Activated T-cell treated with anti-CD3 and anti-CD28 coated beads, Interleukin-2, amount 50 U/mL, for 4 hours (primary cell): ENCODE results near the gene CCDC192. TPM values are rescaled to one million over a fixed set of nuclear protein-coding genes. Genes with fewer than 3 reads are reported as not detected.
"Not testable (repeated sequence)": the region's sequence is repeated elsewhere in the genome, so short reads cannot be mapped to it uniquely, and the experiment has no call there.

Source experiments
- ATAC-seq, 2 donors: fragments of 200-7000 bp; cut with Tn5 transposase; one replicate each; pipeline ENCODE4 v1.10.0; 2021
- DNase-seq: peaks from one replicate; pipeline ENCODE4 v3.0.0-alpha.2; 2020
- H3K27me3 Mint-ChIP-seq: one replicate; pipeline ENCODE4 v1.8.0; 2021; ENCODE audit warnings: low read depth, mixed read lengths
- H3K36me3 Mint-ChIP-seq: one replicate; pipeline ENCODE4 v1.8.0; 2022; ENCODE audit warnings: mixed read lengths; ENCODE audit not compliant: insufficient read depth
- H3K4me1 Mint-ChIP-seq: one replicate; pipeline ENCODE4 v1.8.0; 2021; ENCODE audit warnings: low read depth, mixed read lengths
- H3K4me3 Mint-ChIP-seq: one replicate; pipeline ENCODE4 v1.8.0; 2021; ENCODE audit warnings: mild to moderate bottlenecking, moderate library complexity, mixed read lengths
- H3K9me3 Mint-ChIP-seq: one replicate; pipeline ENCODE4 v1.8.0; 2021; ENCODE audit warnings: mixed read lengths
- total RNA-seq, 3 donors: library from RNA; stranded (reverse); gene quantifications; one replicate each; pipeline ENCODE4 v1.2.1, GENCODE V29; 2021

Gene CCDC192
- total RNA-seq, 3 donors from 2014 or later, result not detected

GRCh38 chr5:127684726-127685467 is 18.3 kb upstream of the CCDC192 start:
- H3K4me1 Mint-ChIP-seq, result no peaks in the 10 kb centered on the region

GRCh38 chr5:127685662-127686061 is 17.5 kb upstream of the CCDC192 start:
- H3K9me3 Mint-ChIP-seq, result no peaks in the 10 kb centered on the region
- no peaks in the 10 kb centered on the region for H3K36me3 Mint-ChIP-seq
- H3K27me3 Mint-ChIP-seq, result peaks cover 2% of the 10 kb centered on the region
- H3K4me1 Mint-ChIP-seq, result no peaks in the 10 kb centered on the region
- DNase-seq (no peak), ATAC-seq (no peak)
- H3K4me3 Mint-ChIP-seq, result no peak overlapping the region

More at GRCh38 chr5:127684726-127685467, 18.3 kb upstream of the CCDC192 start:
- Mint-ChIP-seq H3K36me3 (no peaks in the 10 kb centered on the region), H3K4me3 (no peak overlapping the region), H3K9me3 (no peaks in the 10 kb centered on the region), H3K27me3 (peaks cover 2% of the 10 kb centered on the region)
- no peak for ATAC-seq
- no peak for DNase-seq

- ATAC-seq, result no peak
- H3K4me1 Mint-ChIP-seq, result no peaks in the 10 kb centered on the region
- no peak for DNase-seq
- H3K9me3 Mint-ChIP-seq, result no peaks in the 10 kb centered on the region
- H3K36me3 Mint-ChIP-seq, result no peaks in the 10 kb centered on the region
- H3K4me3 Mint-ChIP-seq, result no peak overlapping the region
- peaks cover 2% of the 10 kb centered on the region for H3K27me3 Mint-ChIP-seq
These were observed 16.8 kb upstream of the CCDC192 start for GRCh38 chr5:127686424-127686823.

GRCh38 chr5:127694518-127695171 is 8.5 kb upstream of the CCDC192 start:
- no peaks in the 10 kb centered on the region for H3K9me3 Mint-ChIP-seq
- no peaks in the 10 kb centered on the region for H3K4me1 Mint-ChIP-seq
- H3K36me3 Mint-ChIP-seq, result no peaks in the 10 kb centered on the region
- no peak overlapping the region for H3K4me3 Mint-ChIP-seq
- DNase-seq (no peak), ATAC-seq (no peak)
- H3K27me3 Mint-ChIP-seq, result peaks cover 4% of the 10 kb centered on the region

- no peaks in the 10 kb centered on the region for H3K4me1 Mint-ChIP-seq
- DNase-seq, result no peak
- H3K9me3 Mint-ChIP-seq, result no peaks in the 10 kb centered on the region
- ATAC-seq, result no peak
- no peaks in the 10 kb centered on the region for H3K36me3 Mint-ChIP-seq
- H3K4me3 Mint-ChIP-seq, result no peak overlapping the region
- peaks cover 4% of the 10 kb centered on the region for H3K27me3 Mint-ChIP-seq
These were observed 7.8 kb upstream of the CCDC192 start for GRCh38 chr5:127695346-127695745.

- ATAC-seq (no peak), DNase-seq (no peak)
- no peaks in the 10 kb centered on the region for H3K36me3 Mint-ChIP-seq
- no peaks in the 10 kb centered on the region for H3K9me3 Mint-ChIP-seq
- H3K4me1 Mint-ChIP-seq, result no peaks in the 10 kb centered on the region
- peaks cover 4% of the 10 kb centered on the region for H3K27me3 Mint-ChIP-seq
- no peak overlapping the region for H3K4me3 Mint-ChIP-seq
These were observed 6.5 kb upstream of the CCDC192 start for GRCh38 chr5:127696683-127697082.

- no peak for ATAC-seq
- no peaks in the 10 kb centered on the region for H3K4me1 Mint-ChIP-seq
- H3K36me3 Mint-ChIP-seq, result no peaks in the 10 kb centered on the region
- no peaks in the 10 kb centered on the region for H3K9me3 Mint-ChIP-seq
- peaks cover 4% of the 10 kb centered on the region for H3K27me3 Mint-ChIP-seq
- no peak overlapping the region for H3K4me3 Mint-ChIP-seq
- DNase-seq, result no peak
These were observed 5.1 kb upstream of the CCDC192 start for GRCh38 chr5:127697894-127698600.

- Mint-ChIP-seq H3K9me3 (no peaks in the 10 kb centered on the region), H3K4me3 (no peak overlapping the region), H3K27me3 (peaks cover 4% of the 10 kb centered on the region), H3K36me3 (no peaks in the 10 kb centered on the region), H3K4me1 (no peaks in the 10 kb centered on the region)
- DNase-seq (no peak), ATAC-seq (no peak)
These were observed 3.8 kb upstream of the CCDC192 start for GRCh38 chr5:127699416-127699815.

- Mint-ChIP-seq H3K27me3 (peaks cover 5% of the 10 kb centered on the region), H3K4me1 (no peaks in the 10 kb centered on the region), H3K9me3 (no peaks in the 10 kb centered on the region), H3K36me3 (no peaks in the 10 kb centered on the region), H3K4me3 (no peak overlapping the region)
- ATAC-seq, result no peak
- DNase-seq, result no peak
These were observed 2.9 kb upstream of the CCDC192 start for GRCh38 chr5:127700237-127700766.

GRCh38 chr5:127702434-127702833 is 757 bp upstream of the CCDC192 start:
- H3K4me3 Mint-ChIP-seq, result no peak overlapping the region
- H3K27me3 Mint-ChIP-seq, result peaks cover 4% of the 10 kb centered on the region
- no peak for ATAC-seq

GRCh38 chr5:127705120-127705892 is 2.1 kb downstream of the CCDC192 start:
- ATAC-seq (no peak), DNase-seq (no peak)
- Mint-ChIP-seq H3K27me3 (peaks cover 4% of the 10 kb centered on the region), H3K9me3 (no peaks in the 10 kb centered on the region), H3K4me3 (no peak overlapping the region), H3K4me1 (no peaks in the 10 kb centered on the region), H3K36me3 (no peaks in the 10 kb centered on the region)

More at GRCh38 chr5:127702434-127702833, 757 bp upstream of the CCDC192 start:
- DNase-seq, result no peak
- H3K9me3 Mint-ChIP-seq, result no peaks in the 10 kb centered on the region
- no peaks in the 10 kb centered on the region for H3K4me1 Mint-ChIP-seq
- H3K36me3 Mint-ChIP-seq, result no peaks in the 10 kb centered on the region

- Mint-ChIP-seq H3K9me3 (no peaks in the 10 kb centered on the region), H3K4me1 (no peaks in the 10 kb centered on the region), H3K27me3 (peaks cover 4% of the 10 kb centered on the region), H3K4me3 (no peak overlapping the region), H3K36me3 (no peaks in the 10 kb centered on the region)
- DNase-seq, result no peak
- no peak for ATAC-seq
These were observed 3.5 kb downstream of the CCDC192 start for GRCh38 chr5:127706691-127707090.

- no peaks in the 10 kb centered on the region for H3K36me3 Mint-ChIP-seq
- ATAC-seq (no peak), DNase-seq (no peak)
- H3K27me3 Mint-ChIP-seq, result peaks cover 5% of the 10 kb centered on the region
- H3K9me3 Mint-ChIP-seq, result no peaks in the 10 kb centered on the region
- H3K4me1 Mint-ChIP-seq, result no peaks in the 10 kb centered on the region
- no peak overlapping the region for H3K4me3 Mint-ChIP-seq
These were observed 4.0 kb downstream of the CCDC192 start for GRCh38 chr5:127707209-127707608.

- not testable (repeated sequence) for H3K4me1 Mint-ChIP-seq, H3K36me3 Mint-ChIP-seq, ATAC-seq, H3K9me3 Mint-ChIP-seq, DNase-seq, H3K27me3 Mint-ChIP-seq, H3K4me3 Mint-ChIP-seq
These were observed 9.9 kb downstream of the CCDC192 start for GRCh38 chr5:127713083-127713482.
